Karpas-422 (cell line): ENCODE measurements around the gene PGLYRP2. TPM values are rescaled to one million over a fixed set of nuclear protein-coding genes. Genes with fewer than 3 reads are reported as not detected.
"Not testable (repeated sequence)": the region's sequence is repeated elsewhere in the genome, so short reads cannot be mapped to it uniquely, and the experiment has no call there.

Experiments
- DNase-seq: peaks from one replicate; pipeline ENCODE4 v3.0.0-alpha.2; 2015
- H2AFZ ChIP-seq: fragments of 200-600 bp; sonication (generic); 2 replicates; pipeline ENCODE4 v1.6.1; 2014; ENCODE audit warnings: antibody characterized with exemption, low read length, mixed read lengths
- H3K27ac ChIP-seq: fragments of 200-600 bp; sonication (generic); 2 replicates; pipeline ENCODE4 v1.5.1; 2014; ENCODE audit warnings: mild to moderate bottlenecking, low read length, moderate library complexity
- H3K27me3 ChIP-seq: fragments of 200-600 bp; sonication (generic); 2 replicates; pipeline ENCODE4 v1.6.1; 2014; ENCODE audit warnings: low read length, mixed read lengths
- H3K36me3 ChIP-seq: fragments of 200-600 bp; sonication (generic); 2 replicates; pipeline ENCODE4 v1.6.1; 2014; ENCODE audit warnings: low read length, mixed read lengths; ENCODE audit not compliant: insufficient read depth
- H3K4me1 ChIP-seq: fragments of 200-600 bp; sonication (generic); 2 replicates; pipeline ENCODE4 v1.6.1; 2014; ENCODE audit warnings: mild to moderate bottlenecking, low read length, mixed read lengths
- H3K4me2 ChIP-seq: fragments of 200-600 bp; sonication (generic); 2 replicates; pipeline ENCODE4 v1.6.1; 2014; ENCODE audit warnings: low read length, low read depth, mild to moderate bottlenecking; ENCODE audit not compliant: poor library complexity, severe bottlenecking
- H3K4me3 ChIP-seq: fragments of 200-600 bp; sonication (generic); 2 replicates; pipeline ENCODE4 v1.5.1; 2014; ENCODE audit warnings: mild to moderate bottlenecking, antibody characterized with exemption, low read length, mixed read lengths
- H3K79me2 ChIP-seq: fragments of 200-600 bp; sonication (generic); 2 replicates; pipeline ENCODE4 v1.6.1; 2014; ENCODE audit warnings: mild to moderate bottlenecking, low read length, mixed read lengths
- H3K9ac ChIP-seq: fragments of 200-600 bp; sonication (generic); 2 replicates; pipeline ENCODE4 v1.6.0; 2014; ENCODE audit warnings: low read length
- H3K9me2 ChIP-seq: fragments of 200-600 bp; sonication (generic), shearing (Covaris generic); replicated peaks from 2 replicates; pipeline ENCODE4 v1.6.0; 2014; ENCODE audit warnings: mild to moderate bottlenecking, low read length, moderate library complexity; ENCODE audit not compliant: insufficient read depth
- H3K9me3 ChIP-seq: fragments of 300-700, 200-600 bp; sonication (generic); 2 replicates; pipeline ENCODE4 v1.6.1; 2014; ENCODE audit warnings: low read length, mixed read lengths
- H4K20me1 ChIP-seq: fragments of 200-600 bp; sonication (generic); 2 replicates; pipeline ENCODE4 v1.6.1; 2014; ENCODE audit warnings: mild to moderate bottlenecking, antibody characterized with exemption, low read length, low read depth; ENCODE audit not compliant: insufficient read depth
- total RNA-seq: library from RNA; depleted of rRNA; stranded (reverse); fragments of >200 nt; shearing (Covaris generic); gene quantifications from 2 replicates; pipeline ENCODE4 v1.2.3, GENCODE V29; 2014; ENCODE audit warnings: low replicate concordance

PGLYRP2 gene
- total RNA-seq, 1 experiment from 2014 or later: not detected

DNA sequence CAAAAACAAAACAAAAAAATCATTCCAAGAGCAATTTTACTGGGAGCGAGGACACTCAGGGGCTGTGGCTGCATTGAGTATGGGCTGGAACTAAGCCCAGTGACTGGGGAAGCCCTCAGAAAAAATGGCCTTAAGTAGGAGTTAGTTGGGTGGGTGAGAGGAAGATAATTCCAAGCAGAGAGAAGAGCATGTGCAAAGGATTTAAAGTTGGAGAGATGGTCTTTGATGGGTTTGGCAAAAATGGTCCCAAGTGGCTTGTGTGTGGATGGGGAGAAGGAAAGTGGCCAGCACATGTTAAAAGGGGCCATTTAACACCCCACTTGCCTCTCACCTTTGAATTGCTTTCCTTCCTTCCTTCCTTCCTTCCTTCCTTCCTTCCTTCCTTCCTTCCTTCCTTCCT lies 22.3 kb upstream of the PGLYRP2 start:
- Histone ChIP-seq H3K9ac (no peak overlapping the region), H3K4me2 (no peak overlapping the region), H3K9me2 (no peaks in the 10 kb centered on the region), H3K27me3 (no peaks in the 10 kb centered on the region), H3K4me1 (no peaks in the 10 kb centered on the region), H2AFZ (no peak overlapping the region), H3K36me3 (no peaks in the 10 kb centered on the region), H3K79me2 (no peaks in the 10 kb centered on the region), H3K4me3 (no peak overlapping the region), H4K20me1 (no peaks in the 10 kb centered on the region), H3K9me3 (no peaks in the 10 kb centered on the region), H3K27ac (no peak overlapping the region)
- no peak for DNase-seq

DNA sequence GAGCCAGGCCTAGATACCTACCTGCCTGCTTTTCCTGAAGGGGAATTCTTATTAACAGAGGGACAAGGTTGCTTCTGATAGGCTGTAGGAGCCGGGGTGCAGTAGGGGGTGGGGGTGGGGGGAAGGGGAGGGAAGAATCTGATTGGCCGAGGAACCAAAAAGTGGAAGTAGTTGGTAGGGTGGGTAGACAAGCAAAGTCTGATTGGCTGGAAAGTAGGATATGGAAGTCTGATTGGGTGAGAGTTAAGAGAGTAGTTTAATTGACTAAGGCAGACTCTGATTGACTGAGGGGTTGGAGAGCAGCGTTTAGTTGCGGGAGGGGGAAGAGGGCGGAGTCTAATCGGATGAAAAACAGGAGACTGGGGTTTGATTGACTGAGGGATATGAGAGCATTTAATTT lies 19.6 kb upstream of the PGLYRP2 start:
- Histone ChIP-seq H3K4me2 (no peak overlapping the region), H2AFZ (no peak overlapping the region), H3K9me2 (no peaks in the 10 kb centered on the region), H3K4me1 (no peaks in the 10 kb centered on the region), H3K4me3 (no peak overlapping the region), H3K9ac (no peak overlapping the region), H4K20me1 (no peaks in the 10 kb centered on the region), H3K27ac (no peak overlapping the region), H3K9me3 (no peaks in the 10 kb centered on the region), H3K27me3 (no peaks in the 10 kb centered on the region), H3K79me2 (no peaks in the 10 kb centered on the region), H3K36me3 (no peaks in the 10 kb centered on the region)
- DNase-seq: peak; percentile 63

GRCh38 chr19:15498156-15498858 lies 19.0 kb upstream of the PGLYRP2 start:
- H4K20me1 ChIP-seq: no peaks in the 10 kb centered on the region
- no peaks in the 10 kb centered on the region for H3K4me1 ChIP-seq
- H3K4me3 ChIP-seq: no peak overlapping the region
- no peaks in the 10 kb centered on the region for H3K36me3 ChIP-seq
- no peak overlapping the region for H3K27ac ChIP-seq
- no peaks in the 10 kb centered on the region for H3K79me2 ChIP-seq
- H3K9me2 ChIP-seq: no peaks in the 10 kb centered on the region
- no peak overlapping the region for H2AFZ ChIP-seq
- no peaks in the 10 kb centered on the region for H3K27me3 ChIP-seq
- no peak overlapping the region for H3K4me2 ChIP-seq
- no peak for DNase-seq
- H3K9ac ChIP-seq: no peak overlapping the region
- no peaks in the 10 kb centered on the region for H3K9me3 ChIP-seq

GRCh38 chr19:15495151-15495550 lies 15.8 kb upstream of the PGLYRP2 start:
- no peak overlapping the region for H2AFZ ChIP-seq
- H3K36me3 ChIP-seq: no peaks in the 10 kb centered on the region
- no peak overlapping the region for H3K4me2 ChIP-seq
- no peak overlapping the region for H3K4me3 ChIP-seq
- H4K20me1 ChIP-seq: no peaks in the 10 kb centered on the region
- DNase-seq: no peak
- H3K79me2 ChIP-seq: no peaks in the 10 kb centered on the region
- no peaks in the 10 kb centered on the region for H3K9me3 ChIP-seq
- H3K9me2 ChIP-seq: no peaks in the 10 kb centered on the region
- H3K27ac ChIP-seq: no peak overlapping the region
- no peaks in the 10 kb centered on the region for H3K27me3 ChIP-seq
- H3K4me1 ChIP-seq: no peaks in the 10 kb centered on the region
- no peak overlapping the region for H3K9ac ChIP-seq

DNA sequence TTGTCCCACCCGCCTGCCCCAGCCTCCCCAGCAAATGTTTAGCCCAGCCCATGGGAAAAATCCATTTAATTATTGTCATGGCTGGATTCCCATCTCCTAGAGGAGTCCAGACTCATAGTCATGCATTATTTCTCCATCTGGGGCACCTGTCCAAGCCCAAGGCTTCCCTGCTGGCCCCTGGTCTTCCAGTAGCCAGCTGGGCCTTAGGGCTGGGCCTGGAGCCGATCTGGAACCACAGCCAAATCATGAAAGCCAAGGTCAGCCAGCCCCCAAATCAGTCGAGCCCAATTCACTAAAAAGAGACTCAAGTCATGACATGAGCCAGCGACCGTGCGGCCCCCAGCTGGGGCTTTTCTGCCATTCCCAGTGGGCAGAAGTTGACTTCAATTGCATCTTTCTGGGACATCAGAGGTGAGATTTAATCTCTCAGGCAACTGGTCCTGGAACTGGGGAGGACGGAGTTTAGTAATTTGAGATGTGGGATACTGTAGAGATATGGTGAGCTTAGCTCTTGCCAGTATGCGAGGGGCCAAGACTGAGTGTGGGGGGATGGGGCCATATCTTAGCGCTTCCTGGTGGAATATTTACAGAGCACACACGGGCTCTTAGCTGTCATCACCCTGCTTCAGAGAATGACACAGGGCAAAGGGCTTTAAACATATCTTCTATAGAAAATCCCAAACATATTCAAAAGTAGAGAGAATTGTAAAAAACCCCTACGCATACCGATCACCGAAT lies 9.4 kb upstream of the PGLYRP2 start:
- no peak for DNase-seq

DNA sequence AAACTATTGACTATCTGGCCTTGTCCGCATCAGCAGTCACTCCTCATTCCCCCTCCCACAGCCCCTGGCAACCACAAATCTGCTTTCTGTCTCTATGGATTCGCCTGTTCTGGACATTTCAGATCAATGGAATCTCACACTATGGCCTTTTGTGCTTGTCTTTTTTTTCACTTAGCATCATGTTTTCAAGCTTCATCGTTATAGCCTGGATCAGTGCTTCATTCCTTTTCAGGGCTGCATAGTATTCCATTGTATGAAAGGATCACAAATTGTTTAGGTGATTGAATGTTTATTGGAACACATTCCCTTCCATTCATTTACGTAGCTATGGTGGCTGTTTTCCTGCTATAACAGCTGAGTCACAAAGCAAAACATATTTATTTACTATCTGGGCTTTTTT lies 7.7 kb upstream of the PGLYRP2 start:
- Histone ChIP-seq H3K79me2 (no peaks in the 10 kb centered on the region), H3K4me2 (no peak overlapping the region), H3K9ac (no peak overlapping the region), H3K4me3 (no peak overlapping the region), H3K4me1 (no peaks in the 10 kb centered on the region), H2AFZ (no peak overlapping the region), H3K36me3 (no peaks in the 10 kb centered on the region), H4K20me1 (no peaks in the 10 kb centered on the region), H3K9me2 (no peaks in the 10 kb centered on the region), H3K9me3 (no peaks in the 10 kb centered on the region), H3K27ac (no peak overlapping the region), H3K27me3 (no peaks in the 10 kb centered on the region)
- no peak for DNase-seq

More for the DNA sequence above, 9.4 kb upstream of the PGLYRP2 start:
- Histone ChIP-seq H3K36me3 (no peaks in the 10 kb centered on the region), H4K20me1 (no peaks in the 10 kb centered on the region), H3K4me2 (no peak overlapping the region), H3K79me2 (no peaks in the 10 kb centered on the region), H3K9me3 (no peaks in the 10 kb centered on the region), H2AFZ (no peak overlapping the region), H3K27ac (no peak overlapping the region), H3K27me3 (no peaks in the 10 kb centered on the region), H3K4me3 (no peak overlapping the region), H3K9me2 (no peaks in the 10 kb centered on the region), H3K9ac (no peak overlapping the region), H3K4me1 (no peaks in the 10 kb centered on the region)

DNA sequence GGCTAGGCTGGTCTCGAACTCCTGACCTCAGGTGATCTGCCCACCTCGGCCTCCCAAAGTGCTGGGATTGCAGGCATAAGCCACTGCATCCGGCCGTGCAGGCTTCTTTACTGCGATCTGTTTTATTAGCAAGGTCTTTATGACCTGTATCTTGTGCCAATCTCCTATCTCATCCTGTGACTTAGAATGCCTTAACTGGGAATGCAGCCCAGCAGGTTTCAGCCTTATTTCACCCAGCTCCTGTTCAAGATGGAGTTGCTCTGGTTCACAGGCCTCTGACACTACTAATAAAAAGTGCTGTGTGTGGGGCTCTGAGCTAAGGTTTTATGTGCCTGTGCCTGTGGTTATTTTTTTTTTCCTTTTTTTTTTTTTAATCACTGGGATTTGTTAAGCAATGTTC lies 6.5 kb upstream of the PGLYRP2 start:
- not testable (repeated sequence) for H3K9me3 ChIP-seq, H4K20me1 ChIP-seq, H3K79me2 ChIP-seq, H3K4me2 ChIP-seq, H3K27me3 ChIP-seq, H3K9me2 ChIP-seq, H2AFZ ChIP-seq, H3K4me1 ChIP-seq, H3K36me3 ChIP-seq, H3K9ac ChIP-seq, H3K27ac ChIP-seq, H3K4me3 ChIP-seq, DNase-seq

DNA sequence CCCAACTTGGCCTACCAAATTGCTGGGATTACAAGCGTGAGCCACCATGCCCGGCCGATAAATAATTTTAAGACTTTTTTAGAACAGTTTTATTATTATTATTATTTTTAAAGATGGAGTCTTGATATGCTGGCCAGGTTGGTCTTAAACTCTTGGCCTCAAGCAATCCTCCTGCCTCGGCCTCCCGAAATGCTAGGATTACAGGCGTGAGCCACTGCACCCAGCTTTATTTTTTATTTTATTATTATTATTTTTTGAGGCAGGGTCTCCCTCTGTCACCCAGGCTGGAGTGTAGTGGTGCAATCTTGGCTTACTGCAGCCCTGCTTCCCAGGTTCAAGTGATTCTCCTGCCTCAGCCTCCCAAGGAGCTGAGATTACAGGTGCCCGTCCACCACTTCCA lies 1.7 kb upstream of the PGLYRP2 start:
- not testable (repeated sequence) for H3K4me2 ChIP-seq, H3K9me2 ChIP-seq, H3K79me2 ChIP-seq, H4K20me1 ChIP-seq, H3K4me1 ChIP-seq, H2AFZ ChIP-seq, DNase-seq, H3K9ac ChIP-seq, H3K4me3 ChIP-seq, H3K9me3 ChIP-seq, H3K27ac ChIP-seq, H3K27me3 ChIP-seq, H3K36me3 ChIP-seq
